Liver (tissue), 9 donors: ENCODE data around the gene RAD51B. TPM values are rescaled to one million over a fixed set of nuclear protein-coding genes. Genes with fewer than 3 reads are reported as not detected.

Experiments used
- DNase-seq: peaks from one replicate; pipeline ENCODE4 v3.0.0-alpha.2; 2017; ENCODE audit warnings: low spot score
- H3K27ac ChIP-seq, 2 donors: one replicate each; pipeline ENCODE4 v1.7.0; 2013; ENCODE audit warnings: inconsistent platforms in 2 of 2, low read length in 2 of 2, control low read depth in 1 of 2, low read depth in 1 of 2, mild to moderate bottlenecking in 1 of 2
- H3K27me3 ChIP-seq, 4 donors: one replicate each; pipeline versions ENCODE4 v1.6.1 to v1.7.0; 2013; ENCODE audit warnings: low read length in 3 of 4, inconsistent platforms in 1 of 4, mild to moderate bottlenecking in 1 of 4, moderate library complexity in 1 of 4; ENCODE audit not compliant: control insufficient read depth in 4 of 4, insufficient read depth in 4 of 4
- H3K36me3 ChIP-seq, 4 donors: one replicate each; pipeline versions ENCODE4 v1.6.1 to v1.7.0; 2013; ENCODE audit warnings: low read length in 3 of 4, mild to moderate bottlenecking in 3 of 4, low read depth in 1 of 4, moderate library complexity in 1 of 4; ENCODE audit not compliant: control insufficient read depth in 4 of 4, insufficient read depth in 3 of 4
- H3K4me1 ChIP-seq, 4 donors: one replicate each; pipeline versions ENCODE4 v1.6.1 to v1.7.0; 2013; ENCODE audit warnings: low read length in 3 of 4, mild to moderate bottlenecking in 3 of 4, moderate library complexity in 1 of 4; ENCODE audit not compliant: control insufficient read depth in 4 of 4, insufficient read depth in 4 of 4
- H3K4me3 ChIP-seq, 3 donors: one replicate each; pipeline versions ENCODE4 v1.6.1 to v1.7.0; 2013; ENCODE audit warnings: low read length in 3 of 3, control low read depth in 1 of 3, low read depth in 1 of 3, mild to moderate bottlenecking in 1 of 3
- H3K9ac ChIP-seq, 2 donors: one replicate each; pipeline ENCODE4 v1.7.0; 2013; ENCODE audit warnings: low read length in 2 of 2, mild to moderate bottlenecking in 2 of 2, moderate library complexity in 2 of 2, control low read depth in 1 of 2, low read depth in 1 of 2
- H3K9me3 ChIP-seq, 4 donors: one replicate each; pipeline versions ENCODE4 v1.6.1 to v1.7.0; 2013; ENCODE audit warnings: low read length in 3 of 4; ENCODE audit not compliant: control insufficient read depth in 4 of 4
- ATF3 ChIP-seq: IDR thresholded peaks from 2 replicates; pipeline ENCODE4 v1.6.1; 2016; ENCODE audit warnings: antibody characterized with exemption
- CTCF ChIP-seq: fragments of 150-350 bp; IDR thresholded peaks from 2 replicates; pipeline ENCODE4 v1.5.1; 2017; ENCODE audit warnings: improper control_type of control experiment, low read depth, low read length; ENCODE audit not compliant: missing input control
- EGR1 ChIP-seq, 2 donors: IDR thresholded peaks; 2 replicates each; pipeline ENCODE4 v1.6.1; 2016 to 2018; ENCODE audit warnings: antibody characterized with exemption in 2 of 2, low read depth in 2 of 2
- FOXA1 ChIP-seq: IDR thresholded peaks from 2 replicates; pipeline ENCODE4 v1.6.1; 2016; ENCODE audit warnings: antibody characterized with exemption
- FOXA2 ChIP-seq: IDR thresholded peaks from 2 replicates; pipeline ENCODE4 v1.6.1; 2016; ENCODE audit warnings: antibody characterized with exemption
- GABPA ChIP-seq, 2 donors: IDR thresholded peaks in 1 of 2; conservative IDR thresholded peaks in 1 of 2; 2 replicates each; pipeline ENCODE4 v1.6.1; 2016; ENCODE audit warnings: antibody characterized with exemption in 2 of 2, mild to moderate bottlenecking in 1 of 2, moderate library complexity in 1 of 2
- HNF4A ChIP-seq, 2 donors: conservative IDR thresholded peaks; 2 replicates each; pipeline ENCODE4 v1.6.1; 2016; ENCODE audit warnings: antibody characterized with exemption in 2 of 2, mild to moderate bottlenecking in 2 of 2
- HNF4G ChIP-seq: IDR thresholded peaks from 2 replicates; pipeline ENCODE4 v1.6.1; 2016; ENCODE audit warnings: antibody characterized with exemption
- JUND ChIP-seq, 2 donors: IDR thresholded peaks; 2 replicates each; pipeline ENCODE4 v1.6.1; 2016; ENCODE audit warnings: antibody characterized with exemption in 2 of 2
- MAX ChIP-seq: IDR thresholded peaks from 2 replicates; pipeline ENCODE4 v1.6.1; 2016; ENCODE audit warnings: antibody characterized with exemption
- NR2F2 ChIP-seq: IDR thresholded peaks from 2 replicates; pipeline ENCODE4 v1.6.1; 2016; ENCODE audit warnings: antibody characterized with exemption
- RAD21 ChIP-seq, 2 donors: IDR thresholded peaks; 2 replicates each; pipeline ENCODE4 v1.6.1; 2016; ENCODE audit warnings: antibody characterized with exemption in 2 of 2, mild to moderate bottlenecking in 2 of 2
- REST ChIP-seq: IDR thresholded peaks from 2 replicates; pipeline ENCODE4 v1.6.1; 2016; ENCODE audit warnings: antibody characterized with exemption, mild to moderate bottlenecking
- RXRA ChIP-seq, 2 donors: IDR thresholded peaks; 2 replicates each; pipeline ENCODE4 v1.6.1; 2017 to 2018; ENCODE audit warnings: antibody characterized with exemption in 2 of 2, mild to moderate bottlenecking in 1 of 2
- SP1 ChIP-seq: IDR thresholded peaks from 2 replicates; pipeline ENCODE4 v1.6.1; 2018; ENCODE audit warnings: antibody characterized with exemption, mild to moderate bottlenecking
- TAF1 ChIP-seq: conservative IDR thresholded peaks from 2 replicates; pipeline ENCODE4 v1.6.1; 2016; ENCODE audit warnings: antibody characterized with exemption, mild to moderate bottlenecking
- YY1 ChIP-seq: IDR thresholded peaks from 2 replicates; pipeline ENCODE4 v1.6.1; 2016; ENCODE audit warnings: antibody characterized with exemption, mild to moderate bottlenecking
- ZBTB33 ChIP-seq: IDR thresholded peaks from 2 replicates; pipeline ENCODE4 v1.6.1; 2016; ENCODE audit warnings: antibody characterized with exemption
- WGBS: extraction: QIAGEN DNeasy Blood & Tissue Kit; methylation state at CpG from one replicate; pipeline ENCODE4 v1.1.7; 2013; 5-methylcytosine and 5-hydroxymethylcytosine counted together
- polyA plus RNA-seq, 2 donors: library from polyadenylated mRNA; stranded (reverse) in 1 of 2; unstranded in 1 of 2; fragments of 200-250 nt in 1 of 2; fragments of >200 nt in 1 of 2; fragmentation: Nextera tagmentation in 1 of 2; extraction: Ambion mirVana in 1 of 2; gene quantifications; one replicate each; pipeline versions ENCODE4 v1.2.1 to v1.2.3, GENCODE V29; 2013 to 2015
- total RNA-seq, 2 donors: library from RNA; depleted of rRNA; stranded (reverse); fragments of >200 nt; gene quantifications; one replicate each; pipeline ENCODE4 v1.2.3, GENCODE V29; 2014
- donor health status: healthy.
- donor health status: healthy.
- donor health status: healthy.
- donor health status: healthy.
- donor health status: healthy.

RAD51B gene
- total and polyA plus RNA-seq, 4 donors = 0.81 to 12.9 (median 2.4) TPM

- Histone ChIP-seq H3K9me3 (no peaks in the 10 kb centered on the region), H3K4me1 (peaks cover 7 to 33% (median 22%) of the 10 kb centered on the region in 4 donors), H3K4me3 (no peak overlapping the region), H3K36me3 (no peaks in the 10 kb centered on the region), H3K9ac (peak overlapping the region; percentile 19 to 36), H3K27ac (peak overlapping the region; percentile 74 to 84), H3K27me3 (no peaks in the 10 kb centered on the region)
- no peak for DNase-seq
- WGBS = 26% methylated on average over 3 of the region's 3 CpGs
- TF ChIP-seq EGR1 (IDR thresholded peaks at IDR 0.05; ENCODE audit: low read depth in 2 of 2) = no peak
- peak; percentile 74 for TF ChIP-seq HNF4G
- TF ChIP-seq FOXA1 = peak; percentile 9
- no peak for TF ChIP-seq CTCF
- TF ChIP-seq HNF4A (conservative IDR thresholded peaks at IDR 0.05) = peak; percentile 95 to 96
- TF ChIP-seq SP1 = peak; percentile 85
- peak; percentile 32 for TF ChIP-seq ATF3
- peak; percentile 54 to 63 for TF ChIP-seq RAD21 (IDR thresholded peaks at IDR 0.05)
- no peak for TF ChIP-seq GABPA (IDR thresholded peaks at IDR 0.05 in 1 of 2, conservative IDR thresholded peaks at IDR 0.05 in 1 of 2)
- peak; percentile 42 for TF ChIP-seq NR2F2
- TF ChIP-seq FOXA2 = peak; percentile 15
- TF ChIP-seq JUND (IDR thresholded peaks at IDR 0.05) = peak in 1 of 2 donors; percentile 80
- peak; percentile 55 for TF ChIP-seq MAX
- peak; percentile 76 for TF ChIP-seq REST
- TF ChIP-seq TAF1 = no peak
- peak; percentile 73 for TF ChIP-seq ZBTB33
- TF ChIP-seq RXRA (IDR thresholded peaks at IDR 0.05) = peak; percentile 68 to 82
- peak; percentile 74 for TF ChIP-seq YY1
Observed at GRCh38 chr14:68198713-68199495, 379.3 kb downstream of the RAD51B start.
